ENCODE measurements around the gene C1QTNF9B.
"Not testable (repeated sequence)": the region's sequence is repeated elsewhere in the genome, so short reads cannot be mapped to it uniquely, and the experiment has no call there.

The C1QTNF9B gene

DNA sequence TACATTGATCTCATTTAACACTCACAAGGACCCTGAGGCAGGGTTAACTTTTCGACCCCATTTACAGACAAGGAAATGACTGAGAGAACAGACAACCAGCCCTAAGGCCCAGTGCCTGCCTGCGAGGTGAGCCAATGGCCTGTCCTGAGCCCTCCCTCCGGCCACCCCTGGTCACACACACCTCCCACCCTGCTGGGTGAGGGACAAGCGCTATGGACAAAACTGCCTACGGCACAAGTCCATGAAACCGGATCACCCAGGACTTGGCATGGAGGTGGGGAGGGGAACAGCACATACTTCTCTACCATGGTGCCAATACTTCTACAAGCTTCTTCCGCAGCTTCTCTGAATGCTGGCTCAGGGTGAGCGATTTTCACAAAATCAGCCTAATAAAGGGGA lies 15.9 kb downstream of the C1QTNF9B start:
- not testable (repeated sequence) for H3K27me3 Mint-ChIP-seq; H3K27ac Mint-ChIP-seq; H3K4me1 Mint-ChIP-seq; DNase-seq; ATAC-seq (replicated peaks); H3K9me3 Mint-ChIP-seq; H3K4me3 Mint-ChIP-seq
- H3K36me3 Mint-ChIP-seq, result peaks cover 19 to 44% of the 10 kb centered on the region in 2 donors

- H3K4me1 Mint-ChIP-seq; H3K4me3 Mint-ChIP-seq; H3K27ac Mint-ChIP-seq; H3K27me3 Mint-ChIP-seq; ATAC-seq (replicated peaks); DNase-seq; H3K9me3 Mint-ChIP-seq: not testable (repeated sequence)
- H3K36me3 Mint-ChIP-seq, result peaks cover 25 to 50% of the 10 kb centered on the region in 2 donors
Observed at GRCh38 chr13:23880493-23881401, 16.6 kb downstream of the C1QTNF9B start.

- no peak for DNase-seq
- no peak for ATAC-seq (replicated peaks)
- Mint-ChIP-seq H3K27me3 (no peaks in the 10 kb centered on the region), H3K9me3 (no peaks in the 10 kb centered on the region), H3K36me3 (peaks cover 13 to 47% of the 10 kb centered on the region in 2 donors), H3K4me3 (no peak overlapping the region), H3K4me1 (no peaks in the 10 kb centered on the region), H3K27ac (no peak overlapping the region)
Observed at GRCh38 chr13:23877286-23877685, 20.0 kb downstream of the C1QTNF9B start.

GRCh38 chr13:23876265-23876664 lies 21.0 kb downstream of the C1QTNF9B start:
- DNase-seq, result no peak
- no peaks in the 10 kb centered on the region for H3K9me3 Mint-ChIP-seq
- no peak overlapping the region for H3K27ac Mint-ChIP-seq

DNA sequence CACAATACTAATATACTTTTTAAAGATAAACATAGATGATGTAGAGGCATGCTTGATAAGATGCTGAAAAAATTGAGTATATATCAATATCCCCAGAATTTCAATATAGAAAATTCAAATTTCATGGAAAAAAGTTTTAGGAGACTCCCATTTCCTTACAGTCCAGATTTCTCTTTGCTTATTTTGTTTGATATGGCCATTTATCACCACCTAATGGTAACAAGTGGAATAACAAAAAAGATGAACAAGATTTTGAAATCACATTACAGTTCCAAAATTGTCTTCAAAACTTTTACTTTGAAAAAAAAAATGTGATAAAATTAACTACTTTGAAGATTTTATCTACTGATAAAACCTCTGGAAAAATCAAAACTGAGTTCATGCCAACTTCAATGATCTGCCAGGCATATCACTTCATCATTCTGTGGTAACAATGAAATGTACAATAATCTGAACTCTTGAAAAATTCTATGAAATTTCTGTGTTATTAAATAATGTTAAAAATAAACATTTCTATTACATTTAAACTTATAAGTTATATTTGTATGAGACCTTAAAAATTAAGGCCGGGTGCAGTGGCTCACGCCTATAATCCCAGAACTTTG lies 25.6 kb downstream of the C1QTNF9B start:
- Mint-ChIP-seq H3K4me3 (no peak overlapping the region), H3K27ac (no peak overlapping the region), H3K27me3 (no peaks in the 10 kb centered on the region), H3K9me3 (no peaks in the 10 kb centered on the region), H3K4me1 (peaks cover 1 to 8% of the 10 kb centered on the region in 2 donors), H3K36me3 (peaks cover 11 to 27% of the 10 kb centered on the region in 2 donors)
- ATAC-seq (replicated peaks) (no peak), DNase-seq (no peak)

More at GRCh38 chr13:23876265-23876664, 21.0 kb downstream of the C1QTNF9B start:
- Mint-ChIP-seq H3K4me3 (no peak overlapping the region), H3K4me1 (peaks cover 0 to under 1% of the 10 kb centered on the region in 2 donors), H3K27me3 (no peaks in the 10 kb centered on the region), H3K36me3 (peaks cover 10 to 39% of the 10 kb centered on the region in 2 donors)
- ATAC-seq (replicated peaks), result peak; percentile 59 to 63

DNA sequence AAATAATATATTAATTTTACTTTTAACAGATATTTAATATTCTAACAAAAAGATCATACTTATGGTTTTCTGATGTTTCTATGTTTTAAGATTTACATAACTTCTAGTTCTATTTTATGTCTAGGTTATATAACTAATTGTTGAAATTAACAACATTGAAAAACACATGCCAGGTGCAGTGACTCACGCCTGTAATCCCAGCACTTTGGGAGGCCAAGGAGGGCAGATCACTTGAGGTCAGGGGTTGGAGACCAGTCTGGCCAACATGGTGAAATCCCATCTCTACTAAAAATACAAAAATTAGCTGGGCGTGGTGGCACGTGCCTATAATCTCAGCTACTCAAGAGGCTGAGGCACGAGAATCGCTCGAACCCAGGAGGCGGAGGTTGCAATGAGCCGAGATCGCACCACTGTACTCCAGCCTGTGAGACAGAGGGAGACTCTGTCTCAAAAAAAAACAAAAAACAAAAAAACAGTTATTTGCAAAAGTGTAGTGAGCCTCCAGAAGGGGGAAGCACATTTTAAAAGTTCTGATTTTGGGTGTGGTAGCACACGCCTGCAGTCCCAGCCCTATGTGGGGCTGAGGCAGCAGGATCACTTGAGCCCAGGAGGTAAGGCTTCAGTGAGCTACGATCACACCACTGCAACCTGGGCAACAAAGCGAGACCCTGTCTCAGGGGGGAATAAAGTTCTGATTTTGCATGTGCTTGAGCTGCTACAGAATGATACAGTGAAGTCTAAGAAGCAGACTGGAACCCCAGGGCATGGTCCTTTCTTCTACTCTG lies 26.8 kb downstream of the C1QTNF9B start:
- H3K27me3 Mint-ChIP-seq, result no peaks in the 10 kb centered on the region
- H3K36me3 Mint-ChIP-seq, result peaks cover 7 to 25% of the 10 kb centered on the region in 2 donors
- ATAC-seq (replicated peaks) (peak; percentile 44 to 45), DNase-seq (no peak)
- peaks cover 5 to 8% of the 10 kb centered on the region in 2 donors for H3K4me1 Mint-ChIP-seq
- no peaks in the 10 kb centered on the region for H3K9me3 Mint-ChIP-seq
- H3K4me3 Mint-ChIP-seq, result no peak overlapping the region
- no peak overlapping the region for H3K27ac Mint-ChIP-seq

DNA sequence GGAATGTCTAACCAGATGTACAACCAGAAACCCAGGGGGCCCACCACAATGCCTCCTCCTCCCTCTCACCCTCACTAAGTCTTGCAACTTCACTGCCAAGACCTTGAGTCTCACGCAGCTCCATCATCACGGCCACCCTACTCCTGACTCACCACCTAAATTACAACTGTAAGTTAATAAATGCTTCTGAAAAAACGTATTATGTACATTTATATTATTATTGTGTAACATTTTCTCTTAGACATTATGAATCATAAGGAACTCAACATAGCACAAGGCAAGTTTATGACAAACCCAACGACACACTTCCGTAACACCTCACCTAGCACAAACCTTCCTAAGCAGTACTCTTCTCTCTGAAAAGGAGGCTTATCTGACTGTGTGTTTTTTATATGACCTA lies 28.8 kb downstream of the C1QTNF9B start:
- DNase-seq (no peak), ATAC-seq (replicated peaks) (no peak)
- Mint-ChIP-seq H3K27me3 (no peaks in the 10 kb centered on the region), H3K9me3 (no peaks in the 10 kb centered on the region), H3K4me1 (peaks cover 5 to 8% of the 10 kb centered on the region in 2 donors), H3K36me3 (peaks cover 8 to 21% of the 10 kb centered on the region in 2 donors), H3K4me3 (no peak overlapping the region), H3K27ac (no peak overlapping the region)

- DNase-seq, result no peak
- Mint-ChIP-seq H3K9me3 (no peaks in the 10 kb centered on the region), H3K4me1 (peaks cover 5 to 8% of the 10 kb centered on the region in 2 donors), H3K27ac (no peak overlapping the region), H3K4me3 (no peak overlapping the region), H3K36me3 (peaks cover 8 to 15% of the 10 kb centered on the region in 2 donors), H3K27me3 (no peaks in the 10 kb centered on the region)
- ATAC-seq (replicated peaks), result no peak
Observed at GRCh38 chr13:23867027-23867491, 30.2 kb downstream of the C1QTNF9B start.

DNA sequence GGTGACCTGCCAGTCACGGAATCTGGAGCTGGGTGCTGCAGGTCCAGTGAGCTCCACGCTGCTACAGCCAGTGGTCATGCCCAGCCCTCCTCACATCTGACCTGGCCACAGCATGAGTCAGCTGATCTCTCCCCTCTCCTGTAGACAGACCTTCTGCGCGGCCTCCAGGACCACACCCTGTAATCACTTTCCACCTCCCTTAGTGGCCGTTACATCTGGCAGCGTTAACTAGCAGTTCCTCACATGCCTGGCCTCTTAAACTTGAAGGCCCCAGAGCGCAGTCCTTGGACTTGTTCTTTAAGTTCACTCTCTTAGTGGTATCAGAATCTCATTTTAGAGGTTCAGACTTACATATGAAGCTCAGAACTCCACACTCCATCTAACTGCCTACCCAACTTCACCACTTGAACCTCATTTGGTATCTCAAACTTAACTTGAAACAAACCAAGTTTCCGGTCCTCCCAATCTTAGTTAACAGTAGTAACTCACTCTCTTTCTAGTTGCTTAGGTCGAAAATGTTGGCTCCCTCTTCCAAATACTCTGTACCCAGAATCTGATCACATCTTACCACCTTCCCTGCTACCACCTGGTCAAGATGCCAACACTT lies 30.8 kb downstream of the C1QTNF9B start:
- Mint-ChIP-seq H3K4me3 (no peak overlapping the region), H3K9me3 (no peaks in the 10 kb centered on the region), H3K4me1 (peaks cover 5 to 8% of the 10 kb centered on the region in 2 donors), H3K27ac (no peak overlapping the region), H3K36me3 (peaks cover 10 to 17% of the 10 kb centered on the region in 2 donors), H3K27me3 (no peaks in the 10 kb centered on the region)
- DNase-seq (no peak), ATAC-seq (replicated peaks) (no peak)

DNA sequence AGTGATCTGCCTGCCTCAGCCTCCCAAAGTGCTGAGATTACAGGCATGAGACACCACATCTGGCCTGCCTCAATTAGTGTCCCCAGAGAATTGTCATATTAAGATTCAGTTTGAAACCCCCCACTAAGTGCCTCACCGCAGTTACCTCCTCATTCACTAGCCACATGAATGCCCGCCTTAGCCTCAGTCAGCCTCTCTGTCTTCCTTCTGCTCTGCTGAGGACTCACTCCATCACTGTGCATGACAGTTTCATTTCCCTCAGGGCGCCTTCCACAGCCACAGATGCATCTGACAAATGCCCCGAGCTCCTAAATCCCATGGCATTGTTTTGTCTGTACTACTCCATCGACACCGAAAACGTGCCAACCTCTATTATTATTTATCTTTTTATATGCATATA lies 31.4 kb downstream of the C1QTNF9B start:
- ATAC-seq (replicated peaks), result peak; percentile 54 to 68
- H3K4me1 Mint-ChIP-seq, result peaks cover 4% of the 10 kb centered on the region in 2 donors
- H3K4me3 Mint-ChIP-seq, result no peak overlapping the region
- no peaks in the 10 kb centered on the region for H3K9me3 Mint-ChIP-seq
- no peak for DNase-seq
- H3K36me3 Mint-ChIP-seq, result peaks cover 13 to 21% of the 10 kb centered on the region in 2 donors
- peak overlapping the region; percentile 20 for H3K27ac Mint-ChIP-seq
- no peaks in the 10 kb centered on the region for H3K27me3 Mint-ChIP-seq

- Mint-ChIP-seq H3K27ac (no peak overlapping the region), H3K27me3 (no peaks in the 10 kb centered on the region), H3K36me3 (peaks cover 21 to 30% of the 10 kb centered on the region in 2 donors), H3K4me1 (peaks cover 0 to 4% of the 10 kb centered on the region in 2 donors), H3K9me3 (no peaks in the 10 kb centered on the region), H3K4me3 (no peak overlapping the region)
- ATAC-seq (replicated peaks) (no peak), DNase-seq (no peak)
Observed at GRCh38 chr13:23865026-23865425, 32.3 kb downstream of the C1QTNF9B start.

DNA sequence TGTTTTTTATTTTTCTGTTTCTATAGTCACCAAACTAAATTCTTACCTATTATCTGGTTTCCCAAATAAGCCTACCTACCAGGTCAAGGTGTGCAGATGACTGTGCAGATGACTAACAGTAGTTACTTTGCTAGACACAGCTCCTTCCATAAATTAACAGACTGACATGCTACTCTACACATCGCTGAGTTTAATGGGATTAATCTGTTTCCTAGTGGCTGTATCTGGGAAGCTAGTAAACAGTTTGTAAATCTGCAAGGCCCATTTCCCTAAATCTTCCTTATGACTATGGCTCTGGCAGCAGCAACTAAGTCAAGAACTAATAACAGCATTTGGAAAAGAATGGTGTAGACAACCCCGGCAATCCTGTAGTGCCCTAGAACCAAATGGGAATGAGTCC lies 36.0 kb downstream of the C1QTNF9B start:
- Mint-ChIP-seq H3K4me1 (peaks cover 1 to 6% of the 10 kb centered on the region in 2 donors), H3K27ac (no peak overlapping the region), H3K9me3 (no peaks in the 10 kb centered on the region), H3K4me3 (no peak overlapping the region), H3K27me3 (no peaks in the 10 kb centered on the region), H3K36me3 (peaks cover 29 to 33% of the 10 kb centered on the region in 2 donors)
- DNase-seq, result no peak
- no peak for ATAC-seq (replicated peaks)

DNA sequence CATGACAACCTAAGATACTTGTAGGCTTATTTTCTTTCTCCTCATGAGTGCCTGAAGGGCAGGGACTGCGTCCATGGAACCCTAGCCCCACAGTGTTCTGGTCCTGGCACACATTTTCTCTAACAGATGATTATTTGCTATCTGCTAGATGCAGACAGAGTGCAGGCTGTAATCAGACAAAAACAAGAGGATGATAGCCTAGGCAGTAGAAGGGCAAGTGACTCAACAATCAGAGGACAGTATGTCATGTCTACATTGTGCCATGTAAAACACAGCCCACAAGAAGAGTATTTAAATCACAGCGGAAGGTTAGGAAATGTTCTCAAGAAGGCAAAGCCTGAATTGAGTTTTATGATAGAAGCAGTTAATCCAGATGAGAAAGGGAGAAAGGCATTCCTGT lies 37.4 kb downstream of the C1QTNF9B start:
- Mint-ChIP-seq H3K27me3 (no peaks in the 10 kb centered on the region), H3K9me3 (no peaks in the 10 kb centered on the region), H3K4me3 (no peak overlapping the region), H3K27ac (no peak overlapping the region), H3K36me3 (peaks cover 32 to 37% of the 10 kb centered on the region in 2 donors), H3K4me1 (peaks cover 7 to 12% of the 10 kb centered on the region in 2 donors)
- no peak for DNase-seq
- ATAC-seq (replicated peaks), result no peak

GRCh38 chr13:23859455-23859854 lies 37.8 kb downstream of the C1QTNF9B start:
- peaks cover 7 to 12% of the 10 kb centered on the region in 2 donors for H3K4me1 Mint-ChIP-seq
- H3K27ac Mint-ChIP-seq, result no peak overlapping the region
- no peak overlapping the region for H3K4me3 Mint-ChIP-seq
- DNase-seq (no peak), ATAC-seq (replicated peaks) (no peak)
- H3K36me3 Mint-ChIP-seq, result peaks cover 32 to 37% of the 10 kb centered on the region in 2 donors
- no peaks in the 10 kb centered on the region for H3K27me3 Mint-ChIP-seq
- H3K9me3 Mint-ChIP-seq, result no peaks in the 10 kb centered on the region

All from stimulated activated naive B cell treated with anti-CD40 and anti-IgM and Interleukin-4, amounts not matched to agents 10 μg/mL and 1 μg/mL and 100 μg/mL, for 72 hours (primary cell).